Measurements from ENCODE around the gene RPP38.
A peak's percentile ranks its signal among the peaks of the same experiment; 100 is the strongest.

Gene RPP38

GRCh38 chr10:15118615-15119014 lies 21.5 kb downstream of the RPP38 start:
- no peak for DNase-seq (ENCODE audit: low read depth, low spot score)
- H3K4me3 ChIP-seq (ENCODE audit: low read depth, low read length): no peak overlapping the region
- TF ChIP-seq CTCF (IDR thresholded peaks at IDR 0.05; ENCODE audit: low read depth, low read length): no peak
- in situ Hi-C loops (cut with HindIII; ENCODE audit: low sequenced_read_pairs): no loop called here

- H3K4me3 ChIP-seq (ENCODE audit: low read depth, low read length): no peak overlapping the region
- peak; percentile 61 for DNase-seq (ENCODE audit: low read depth, low spot score)
- TF ChIP-seq CTCF (IDR thresholded peaks at IDR 0.05; ENCODE audit: low read depth, low read length): no peak
- in situ Hi-C loops (cut with HindIII; ENCODE audit: low sequenced_read_pairs): no loop called here
Observed at GRCh38 chr10:15120523-15120922, 23.4 kb downstream of the RPP38 start.

GRCh38 chr10:15121707-15122106 lies 24.6 kb downstream of the RPP38 start:
- TF ChIP-seq CTCF (IDR thresholded peaks at IDR 0.05; ENCODE audit: low read depth, low read length): no peak
- in situ Hi-C loops (cut with HindIII; ENCODE audit: low sequenced_read_pairs): no loop called here
- no peak for DNase-seq (ENCODE audit: low read depth, low spot score)
- no peak overlapping the region for H3K4me3 ChIP-seq (ENCODE audit: low read depth, low read length)

- no peak for TF ChIP-seq CTCF (IDR thresholded peaks at IDR 0.05; ENCODE audit: low read depth, low read length)
- no peak for DNase-seq (ENCODE audit: low read depth, low spot score)
- no peak overlapping the region for H3K4me3 ChIP-seq (ENCODE audit: low read depth, low read length)
- in situ Hi-C loops (cut with HindIII; ENCODE audit: low sequenced_read_pairs): no loop called here
Observed at GRCh38 chr10:15122477-15123030, 25.4 kb downstream of the RPP38 start.

- H3K4me3 ChIP-seq (ENCODE audit: low read depth, low read length): no peak overlapping the region
- in situ Hi-C loops (cut with HindIII; ENCODE audit: low sequenced_read_pairs): no loop called here
- DNase-seq (ENCODE audit: low read depth, low spot score): peak; percentile 54
- TF ChIP-seq CTCF (IDR thresholded peaks at IDR 0.05; ENCODE audit: low read depth, low read length): no peak
Observed at GRCh38 chr10:15123749-15124184, 26.6 kb downstream of the RPP38 start.

- no peak for TF ChIP-seq CTCF (IDR thresholded peaks at IDR 0.05; ENCODE audit: low read depth, low read length)
- in situ Hi-C loops (cut with HindIII; ENCODE audit: low sequenced_read_pairs): no loop called here
- H3K4me3 ChIP-seq (ENCODE audit: low read depth, low read length): no peak overlapping the region
- DNase-seq (ENCODE audit: low read depth, low spot score): no peak
Observed at GRCh38 chr10:15124190-15124589, 27.0 kb downstream of the RPP38 start.

GRCh38 chr10:15124908-15125307 lies 27.8 kb downstream of the RPP38 start:
- no peak for TF ChIP-seq CTCF (IDR thresholded peaks at IDR 0.05; ENCODE audit: low read depth, low read length)
- no peak for DNase-seq (ENCODE audit: low read depth, low spot score)
- H3K4me3 ChIP-seq (ENCODE audit: low read depth, low read length): no peak overlapping the region
- in situ Hi-C loops (cut with HindIII; ENCODE audit: low sequenced_read_pairs): no loop called here

All from astrocyte of the spinal cord (primary cell).